Suppressor macrophage treated with lipopolysaccharide for 4 hours (primary cell): ENCODE measurements around the gene KCND2.

Experiments used
- DNase-seq: peaks from one replicate; pipeline ENCODE4 v3.0.0-alpha.2; 2020

Gene KCND2

DNA sequence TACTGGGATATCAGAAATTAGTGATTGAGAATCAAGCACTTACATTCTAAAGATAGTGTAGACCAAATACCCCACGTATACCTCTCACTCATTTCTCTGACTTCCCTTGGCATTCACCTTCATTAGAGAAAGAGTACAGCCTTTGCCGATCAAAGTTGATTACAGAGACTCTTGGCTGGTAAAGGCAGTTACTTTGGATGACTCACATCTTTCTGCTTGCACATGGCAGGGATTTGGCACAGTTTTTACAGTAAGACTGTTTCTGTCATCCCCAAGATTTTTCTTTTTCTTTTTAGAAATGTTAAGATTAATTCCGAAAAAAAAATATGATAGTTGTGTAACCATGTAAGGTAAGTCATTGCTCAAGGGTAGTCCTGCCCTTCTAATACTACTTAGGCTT is 442.0 kb downstream of the KCND2 start:
- no peak for DNase-seq

DNA sequence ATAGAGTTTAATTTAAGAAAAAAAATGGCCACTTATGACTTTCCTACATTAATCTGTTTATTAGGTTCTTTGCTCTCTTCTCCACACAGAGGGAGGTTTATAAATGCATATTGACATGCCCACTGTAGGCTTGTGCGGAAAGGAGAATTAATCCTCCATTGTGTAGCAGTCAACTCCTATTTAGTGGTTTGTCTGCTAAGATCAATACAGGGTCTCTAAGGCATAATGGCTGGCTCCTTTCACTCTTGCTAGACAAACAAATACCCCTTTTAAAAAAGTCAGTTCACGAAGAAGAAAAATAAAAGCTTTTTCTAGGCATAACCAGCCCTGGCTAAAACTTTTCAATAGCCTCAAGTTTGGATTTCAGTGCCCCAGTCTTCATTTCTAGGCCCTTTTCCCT is 443.3 kb downstream of the KCND2 start:
- DNase-seq: no peak

GRCh38 chr7:120717166-120717565 is 444.2 kb downstream of the KCND2 start:
- no peak for DNase-seq

- no peak for DNase-seq
These were observed 445.4 kb downstream of the KCND2 start for GRCh38 chr7:120718361-120718760.

GRCh38 chr7:120720317-120720716 is 447.3 kb downstream of the KCND2 start:
- DNase-seq: no peak

DNA sequence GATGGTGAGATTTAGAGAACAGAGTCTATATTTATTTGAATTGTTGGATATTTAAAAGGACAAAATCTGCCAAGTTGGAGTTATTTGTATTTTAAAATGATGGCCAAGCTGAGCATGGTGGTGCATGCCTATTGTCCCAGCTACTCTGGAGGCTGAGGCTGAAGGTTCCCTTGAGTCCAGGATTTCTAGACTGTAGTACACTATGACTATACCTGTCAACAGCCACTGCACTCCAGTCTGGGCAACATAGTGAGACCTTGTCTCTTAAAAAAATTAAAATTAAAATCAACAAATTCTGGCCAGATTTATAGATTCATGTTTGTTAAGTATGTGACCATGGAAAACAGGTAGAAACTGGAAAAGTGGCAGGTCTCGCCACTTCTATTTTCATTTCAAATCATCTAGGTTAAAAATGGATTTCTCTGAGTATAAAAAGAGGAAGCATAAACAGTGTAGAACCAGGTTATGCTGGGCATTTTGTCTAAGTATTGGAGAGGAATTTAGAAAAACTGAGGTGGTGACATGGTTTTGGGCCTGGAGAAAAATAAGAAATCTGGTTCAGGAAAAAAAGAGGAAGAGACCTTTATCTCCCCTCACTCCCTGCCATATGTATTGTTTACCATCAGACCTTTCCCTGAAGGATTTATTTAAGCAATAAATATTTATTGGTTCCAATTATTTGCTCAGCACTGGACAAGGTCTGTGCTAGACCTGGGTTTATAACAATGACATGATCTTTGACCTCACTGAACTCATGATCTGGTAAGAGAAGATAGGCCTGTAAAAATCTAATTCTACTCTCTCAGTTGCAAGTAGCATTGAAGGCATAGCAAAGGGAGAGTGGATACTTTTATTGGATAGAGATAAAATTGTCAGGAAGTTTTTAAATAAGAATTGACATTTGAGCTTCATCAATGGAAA is 450.8 kb downstream of the KCND2 start:
- DNase-seq: no peak

GRCh38 chr7:120724448-120724847 is 451.5 kb downstream of the KCND2 start:
- no peak for DNase-seq

DNA sequence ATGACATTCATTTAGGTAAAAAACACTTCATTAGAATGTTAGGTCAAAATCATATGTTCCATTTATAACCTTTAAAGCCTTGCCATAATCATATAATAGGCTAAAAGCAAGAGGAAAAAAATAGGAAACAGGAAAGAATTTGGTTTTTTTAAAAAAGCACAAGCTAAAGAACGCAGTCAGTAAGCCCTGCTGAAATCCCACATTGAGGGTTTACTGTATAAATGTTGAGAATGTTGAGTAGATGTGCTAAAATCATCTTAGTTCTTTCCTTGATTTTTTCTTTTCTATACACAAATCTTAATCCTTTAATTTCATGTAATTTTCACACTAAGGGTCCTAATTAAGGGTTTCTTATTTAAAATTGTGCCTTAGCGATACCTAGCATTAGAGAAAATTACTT is 452.0 kb downstream of the KCND2 start:
- DNase-seq: no peak

- DNase-seq: peak; percentile 50
These were observed 452.5 kb downstream of the KCND2 start for GRCh38 chr7:120725376-120726039.

GRCh38 chr7:120729245-120729644 is 456.3 kb downstream of the KCND2 start:
- DNase-seq: no peak

- DNase-seq: no peak
These were observed 458.3 kb downstream of the KCND2 start for GRCh38 chr7:120731271-120731670.

DNA sequence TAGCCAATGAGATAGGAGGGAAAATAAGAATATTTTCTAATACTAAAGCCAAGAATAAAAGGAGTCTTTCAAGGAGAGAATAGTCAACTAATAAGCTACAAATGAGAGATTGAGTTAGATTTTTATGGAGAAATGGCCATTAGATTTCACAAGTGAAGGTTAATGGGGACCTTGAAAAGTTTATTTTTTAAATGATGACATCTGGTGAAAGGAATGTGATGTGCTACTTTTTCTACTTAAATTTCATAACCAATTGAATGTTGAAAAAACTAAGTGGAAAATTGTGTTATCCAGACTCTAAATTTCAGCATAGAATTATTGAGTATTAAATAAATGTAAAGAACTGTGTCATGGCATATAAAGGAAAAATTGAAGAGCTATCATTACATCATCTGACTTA is 459.3 kb downstream of the KCND2 start:
- DNase-seq: no peak

DNA sequence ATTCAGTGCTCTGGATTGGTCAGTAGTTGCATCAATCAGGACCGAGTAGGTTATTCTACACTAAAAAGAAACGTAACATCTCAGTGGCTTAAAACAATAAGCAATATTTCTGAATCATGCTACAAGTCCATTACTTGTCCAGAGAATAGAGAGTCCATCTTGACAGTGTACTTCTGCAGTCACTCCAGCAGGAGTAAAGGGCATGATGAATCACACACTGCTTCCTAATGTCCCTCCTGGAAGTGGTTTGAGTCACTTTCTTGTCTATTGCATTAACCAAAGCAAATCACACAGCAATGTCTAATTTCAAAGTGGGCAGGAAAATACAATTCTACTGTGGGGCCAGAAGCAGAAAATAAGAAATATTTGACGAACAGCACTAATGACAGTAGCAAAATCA is 460.2 kb downstream of the KCND2 start:
- peak; percentile 7 for DNase-seq

GRCh38 chr7:120733835-120734234 is 460.9 kb downstream of the KCND2 start:
- no peak for DNase-seq

DNA sequence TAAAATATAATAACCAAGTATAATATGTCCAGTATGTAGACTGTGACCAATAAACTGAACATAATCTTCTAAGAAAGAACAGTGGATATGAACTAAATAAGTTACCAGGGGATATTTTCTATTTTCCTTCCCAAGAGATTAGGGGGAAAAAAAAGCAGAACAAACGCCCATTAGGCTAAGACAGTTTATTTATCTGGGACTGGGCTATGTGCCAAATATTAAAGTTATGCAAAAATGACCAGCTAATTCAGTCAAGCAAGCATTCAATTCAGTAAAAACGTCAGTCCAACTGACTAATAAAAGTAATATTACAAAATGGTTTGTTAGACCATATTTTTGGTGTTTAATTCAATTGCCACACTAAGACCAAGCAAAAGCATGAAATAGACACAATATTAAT is 462.8 kb downstream of the KCND2 start:
- no peak for DNase-seq

DNA sequence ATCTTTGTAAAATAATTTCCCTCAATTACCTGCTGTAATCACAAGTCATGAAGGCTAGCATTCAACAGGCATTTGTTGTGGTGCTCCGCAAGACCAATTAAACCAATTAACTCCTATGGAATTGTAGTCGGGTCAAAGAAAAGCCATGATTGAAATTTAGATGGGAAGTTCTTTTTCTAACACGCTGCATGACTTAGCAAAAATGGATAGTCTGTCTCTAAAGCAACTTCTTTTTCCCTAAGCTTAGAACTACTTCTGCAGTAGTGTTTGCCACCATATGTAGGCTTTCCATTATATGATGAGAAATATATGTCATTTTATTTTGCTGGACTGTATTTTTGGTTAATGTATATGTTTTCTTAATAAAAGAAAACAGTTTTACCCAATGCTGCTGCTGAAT is 465.8 kb downstream of the KCND2 start:
- DNase-seq: no peak

DNA sequence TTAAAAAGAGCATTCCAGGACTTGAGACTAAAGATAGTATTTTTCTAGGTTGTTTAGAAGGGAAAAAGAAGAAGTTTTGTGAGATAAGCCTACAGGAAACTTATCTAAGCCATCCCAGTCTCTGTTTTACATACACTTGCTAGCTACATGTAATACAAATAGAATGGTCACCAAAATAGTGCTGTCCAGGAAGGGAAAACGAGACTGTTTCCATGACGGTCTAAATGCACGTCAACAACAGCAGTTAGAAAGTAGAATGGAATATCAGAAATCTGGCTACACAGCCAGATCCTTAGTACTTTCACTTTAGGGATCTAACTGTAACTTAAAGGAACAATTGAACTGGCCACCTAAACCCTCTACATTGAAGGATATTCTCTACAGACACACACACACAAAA is 467.4 kb downstream of the KCND2 start:
- no peak for DNase-seq

DNA sequence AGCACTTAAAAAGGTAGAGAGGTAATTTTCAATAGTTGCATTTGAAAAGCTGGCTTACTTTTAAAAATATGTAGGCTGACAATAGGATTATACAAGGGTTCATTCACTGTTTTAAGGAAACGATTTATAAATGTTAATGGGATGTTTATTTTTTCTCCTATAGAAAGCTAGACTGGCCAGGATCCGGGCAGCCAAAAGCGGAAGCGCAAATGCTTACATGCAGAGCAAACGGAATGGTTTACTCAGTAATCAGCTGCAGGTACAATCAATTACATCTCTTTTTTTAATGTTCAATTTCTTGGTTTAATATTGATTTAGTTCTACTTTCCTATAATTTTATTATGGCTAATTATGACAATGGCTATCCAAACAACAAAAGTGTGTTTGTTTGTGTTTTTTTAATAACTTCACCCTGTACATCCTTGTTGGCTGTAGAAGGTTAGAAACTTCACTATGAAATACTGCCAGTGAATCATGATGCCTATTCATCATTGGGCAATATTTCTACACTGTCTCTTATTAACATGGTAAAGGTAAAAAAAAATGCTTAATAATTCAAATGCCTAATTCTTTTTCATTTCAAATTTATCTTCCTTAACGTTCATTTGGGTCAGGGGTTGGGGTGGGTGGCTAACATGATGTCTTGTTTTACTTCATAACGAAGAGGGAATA is 468.5 kb downstream of the KCND2 start:
- DNase-seq: no peak

DNA sequence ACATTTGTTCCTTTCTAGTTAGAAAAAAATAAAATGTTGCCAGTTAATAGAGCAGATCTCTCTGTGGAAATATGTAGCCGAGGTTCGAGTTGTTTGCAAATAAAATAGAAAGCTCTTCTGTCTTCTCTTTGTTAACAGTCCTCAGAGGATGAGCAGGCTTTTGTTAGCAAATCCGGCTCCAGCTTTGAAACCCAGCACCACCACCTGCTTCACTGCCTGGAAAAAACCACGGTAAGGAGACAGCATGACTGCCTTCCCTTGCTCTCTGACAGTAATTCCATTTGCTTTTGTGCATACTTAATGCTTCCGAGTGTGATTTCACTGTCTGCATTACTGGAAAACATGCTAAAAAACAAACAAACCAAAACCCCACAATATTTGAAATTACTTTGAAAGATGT is 469.4 kb downstream of the KCND2 start:
- no peak for DNase-seq

DNA sequence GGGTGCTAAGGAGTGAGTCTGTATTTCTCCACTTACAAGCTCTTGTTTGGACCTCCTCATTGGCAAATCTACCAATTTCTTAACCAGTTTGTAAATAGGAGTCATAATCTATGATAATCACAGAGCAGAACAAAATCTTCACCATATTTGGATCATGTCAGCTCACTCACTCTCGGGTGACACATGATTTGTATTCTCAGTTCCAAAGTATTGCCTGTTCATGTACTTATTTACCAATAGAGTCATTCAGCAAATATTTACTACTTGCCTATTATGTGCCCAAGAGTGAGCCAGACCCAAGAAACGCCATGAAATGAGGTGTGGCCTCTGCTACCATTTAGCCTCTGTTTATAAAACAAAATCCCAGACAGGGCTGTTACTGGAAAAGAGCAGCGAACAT is 470.2 kb downstream of the KCND2 start:
- DNase-seq: no peak

DNA sequence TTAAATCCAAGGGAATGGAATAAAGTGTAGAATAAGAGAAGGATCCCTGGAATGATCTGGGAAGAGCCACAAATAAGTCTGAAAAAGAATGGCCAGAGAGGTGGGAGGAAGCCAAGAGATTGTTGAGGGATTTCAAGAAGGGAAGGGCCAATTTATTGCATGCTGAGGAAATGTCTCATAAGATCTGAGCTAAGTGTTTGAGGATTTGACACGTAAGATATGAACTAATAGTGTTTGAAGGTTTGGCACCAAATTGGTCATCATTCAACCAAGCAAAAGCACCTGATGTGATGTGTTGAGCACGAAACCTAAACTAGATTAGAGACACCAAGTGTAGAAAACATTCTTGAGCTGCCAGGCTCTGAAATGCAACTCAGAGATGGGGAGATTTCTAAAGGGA is 487.1 kb downstream of the KCND2 start:
- DNase-seq: no peak

GRCh38 chr7:120760851-120761250 is 487.9 kb downstream of the KCND2 start:
- no peak for DNase-seq

GRCh38 chr7:120770206-120770605 is 497.2 kb downstream of the KCND2 start:
- DNase-seq: no peak

DNA sequence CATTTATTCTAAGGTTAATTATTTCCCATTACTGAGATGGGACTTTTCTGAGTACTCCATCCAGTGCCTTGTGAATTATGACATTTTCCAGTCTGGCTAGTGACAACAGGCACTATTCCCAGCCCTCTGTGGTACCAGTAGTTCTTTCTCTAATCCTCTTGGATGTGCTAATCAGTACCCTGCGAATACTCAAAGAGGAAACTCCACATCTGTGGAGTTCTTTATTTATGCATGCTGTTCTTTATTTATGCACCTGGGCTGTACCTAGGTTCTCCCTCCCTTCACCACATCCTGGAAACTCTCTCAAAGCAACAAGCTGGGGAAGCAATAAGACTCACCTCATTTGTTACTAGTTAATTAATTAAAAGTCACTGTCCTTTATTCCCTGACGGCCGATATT is 501.5 kb downstream of the KCND2 start:
- DNase-seq: no peak
